LNCaP clone FGC (cell line): ENCODE data around the gene SERPINB6.
"Not testable (repeated sequence)": the region's sequence is repeated elsewhere in the genome, so short reads cannot be mapped to it uniquely, and the experiment has no call there.

ENCODE experiments used
- DNase-seq: peaks from one replicate; pipeline ENCODE4 v3.0.0-alpha.2; 2011; ENCODE audit warnings: low read depth
- H3K4me3 ChIP-seq: 2 replicates; pipeline ENCODE4 v1.5.1; 2011; ENCODE audit warnings: mild to moderate bottlenecking, low read depth, low read length, control low read depth
- TF ChIP-seq, protein P1 (sequence below): IDR thresholded peaks from 2 replicates; pipeline ENCODE4 v1.5.1; 2012; ENCODE audit warnings: mild to moderate bottlenecking; ENCODE audit not compliant: control insufficient read depth, insufficient read depth; ENCODE audit errors: extremely low read depth

The SERPINB6 gene

DNA sequence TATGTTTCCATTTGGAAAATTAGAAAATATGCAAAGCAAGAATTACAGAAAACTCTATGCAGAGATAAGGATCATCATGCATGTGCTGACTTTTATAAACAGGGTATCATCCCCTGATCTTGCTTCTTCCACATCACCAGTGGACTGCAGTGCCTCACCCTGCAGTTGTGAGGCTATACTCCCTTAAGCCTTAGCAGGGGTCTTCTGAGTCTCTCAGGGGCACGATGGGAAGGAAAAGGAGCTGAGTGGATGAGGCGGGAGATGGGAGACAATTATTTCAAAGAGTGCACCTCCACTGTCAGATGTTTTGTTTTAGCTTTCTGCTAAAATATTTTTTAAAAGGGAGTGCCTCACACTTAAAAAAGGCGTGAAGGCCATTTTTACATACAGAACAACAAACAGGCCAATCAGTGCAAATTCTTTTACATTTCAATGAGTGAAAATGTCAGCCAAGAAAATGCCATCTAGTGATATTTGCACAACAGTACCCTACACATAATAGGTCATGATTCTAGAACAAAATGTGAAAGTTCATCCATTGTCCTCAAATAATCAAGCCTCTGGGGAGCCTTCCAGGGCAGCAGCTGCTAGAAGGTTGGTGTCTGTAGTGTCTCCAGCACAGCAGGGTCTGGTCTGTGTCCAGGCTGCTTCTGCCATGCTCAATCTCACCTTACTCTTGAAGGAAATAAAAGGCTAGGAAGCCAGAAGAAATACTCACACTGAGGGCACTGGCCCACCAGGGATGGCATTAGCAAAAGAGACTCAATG is 55.0 kb downstream of the SERPINB6 start:
- no peak overlapping the region for H3K4me3 ChIP-seq
- TF ChIP-seq, protein P1, sequence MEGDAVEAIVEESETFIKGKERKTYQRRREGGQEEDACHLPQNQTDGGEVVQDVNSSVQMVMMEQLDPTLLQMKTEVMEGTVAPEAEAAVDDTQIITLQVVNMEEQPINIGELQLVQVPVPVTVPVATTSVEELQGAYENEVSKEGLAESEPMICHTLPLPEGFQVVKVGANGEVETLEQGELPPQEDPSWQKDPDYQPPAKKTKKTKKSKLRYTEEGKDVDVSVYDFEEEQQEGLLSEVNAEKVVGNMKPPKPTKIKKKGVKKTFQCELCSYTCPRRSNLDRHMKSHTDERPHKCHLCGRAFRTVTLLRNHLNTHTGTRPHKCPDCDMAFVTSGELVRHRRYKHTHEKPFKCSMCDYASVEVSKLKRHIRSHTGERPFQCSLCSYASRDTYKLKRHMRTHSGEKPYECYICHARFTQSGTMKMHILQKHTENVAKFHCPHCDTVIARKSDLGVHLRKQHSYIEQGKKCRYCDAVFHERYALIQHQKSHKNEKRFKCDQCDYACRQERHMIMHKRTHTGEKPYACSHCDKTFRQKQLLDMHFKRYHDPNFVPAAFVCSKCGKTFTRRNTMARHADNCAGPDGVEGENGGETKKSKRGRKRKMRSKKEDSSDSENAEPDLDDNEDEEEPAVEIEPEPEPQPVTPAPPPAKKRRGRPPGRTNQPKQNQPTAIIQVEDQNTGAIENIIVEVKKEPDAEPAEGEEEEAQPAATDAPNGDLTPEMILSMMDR: no peak
- no peak for DNase-seq

DNA sequence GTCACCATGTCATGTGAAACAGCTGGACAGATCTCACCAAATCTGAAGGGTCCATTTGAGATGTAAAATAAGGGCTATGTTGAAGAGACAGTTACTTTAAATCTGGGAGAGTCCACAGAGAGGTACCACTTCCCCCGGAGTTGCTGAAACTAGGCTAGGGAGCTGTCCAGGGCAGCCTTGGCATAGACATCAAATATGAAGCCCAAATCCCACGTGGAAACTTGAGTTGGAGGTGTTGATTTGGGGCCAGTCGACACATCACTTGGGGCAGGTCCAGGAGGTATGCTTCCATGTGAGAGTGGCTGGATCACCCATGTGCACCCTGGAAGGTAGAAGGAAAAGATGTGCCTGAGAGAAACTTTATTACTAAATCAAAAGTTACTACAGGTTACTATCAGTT is 56.2 kb downstream of the SERPINB6 start:
- TF ChIP-seq, protein P1: no peak
- H3K4me3 ChIP-seq: no peak overlapping the region
- no peak for DNase-seq

DNA sequence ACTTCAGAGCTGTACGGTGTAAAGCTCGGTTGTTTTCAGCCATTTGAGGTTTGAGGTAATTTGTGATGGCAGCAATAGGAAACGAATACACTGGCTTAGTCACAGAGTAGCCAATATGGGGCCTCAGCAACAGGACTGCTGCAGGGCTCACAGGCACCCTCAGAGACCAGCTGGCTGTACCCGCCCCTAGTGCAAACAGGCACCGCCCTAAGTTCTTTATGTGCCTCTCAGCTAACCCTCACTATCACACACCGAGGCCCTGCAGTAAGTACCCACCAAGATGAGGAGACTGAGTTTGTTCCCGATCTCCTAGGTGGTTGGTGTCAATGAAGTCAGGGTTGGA is 57.1 kb downstream of the SERPINB6 start:
- DNase-seq: no peak
- TF ChIP-seq, protein P1: no peak
- H3K4me3 ChIP-seq: no peak overlapping the region

DNA sequence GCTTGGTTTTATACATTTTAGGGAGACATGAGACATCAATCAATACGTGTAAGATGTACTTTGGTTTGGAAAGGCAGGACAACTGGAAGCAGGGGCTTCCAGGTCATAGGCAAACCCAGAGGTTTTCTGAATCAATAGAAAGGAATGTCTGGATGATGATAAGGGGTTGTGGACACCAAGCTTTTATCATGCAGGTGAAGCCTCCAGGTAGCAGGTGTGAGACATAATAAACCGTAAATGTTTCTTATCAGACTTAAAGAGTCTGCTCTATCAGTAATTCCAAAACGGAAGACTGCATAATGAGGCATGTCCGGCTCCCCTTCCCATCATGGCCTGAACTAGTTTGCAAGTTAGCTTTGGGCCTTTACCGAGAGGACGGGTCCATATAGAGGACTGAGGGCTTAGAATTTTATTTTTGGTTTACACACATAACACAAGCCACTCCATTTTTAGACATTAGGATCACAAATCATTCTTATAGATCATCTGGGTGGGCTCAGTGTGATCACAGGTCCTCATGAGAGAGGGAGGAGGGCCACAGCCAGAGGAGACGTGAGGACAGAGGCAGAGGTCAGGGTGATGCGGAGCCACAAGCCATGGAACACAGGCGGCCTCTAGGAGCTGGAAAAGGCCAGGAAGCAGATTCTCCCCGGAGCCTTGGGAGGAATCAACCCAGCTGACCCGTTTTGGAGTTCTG is 57.6 kb downstream of the SERPINB6 start:
- DNase-seq: no peak
- TF ChIP-seq, protein P1: no peak
- H3K4me3 ChIP-seq: no peak overlapping the region

DNA sequence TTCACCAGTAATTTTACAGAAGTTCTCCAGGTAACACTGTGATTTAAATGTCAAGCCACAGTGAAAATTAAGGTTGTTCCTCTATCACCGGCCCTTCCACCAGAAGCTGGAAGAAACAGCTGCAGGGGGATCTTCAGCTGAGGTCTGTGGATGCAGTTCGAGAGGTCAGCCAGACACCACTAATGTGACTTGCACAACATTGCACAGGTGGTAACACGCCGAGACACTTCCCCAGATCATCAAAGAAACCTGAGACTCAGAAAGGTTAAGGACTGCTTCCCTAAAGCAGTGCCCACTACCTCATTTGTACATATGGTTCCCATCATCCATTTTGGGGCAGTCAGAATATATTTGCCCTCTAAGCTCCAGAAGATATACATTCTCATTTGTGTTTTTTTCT is 60.2 kb downstream of the SERPINB6 start:
- DNase-seq: no peak
- H3K4me3 ChIP-seq: no peak overlapping the region
- TF ChIP-seq, protein P1: no peak

DNA sequence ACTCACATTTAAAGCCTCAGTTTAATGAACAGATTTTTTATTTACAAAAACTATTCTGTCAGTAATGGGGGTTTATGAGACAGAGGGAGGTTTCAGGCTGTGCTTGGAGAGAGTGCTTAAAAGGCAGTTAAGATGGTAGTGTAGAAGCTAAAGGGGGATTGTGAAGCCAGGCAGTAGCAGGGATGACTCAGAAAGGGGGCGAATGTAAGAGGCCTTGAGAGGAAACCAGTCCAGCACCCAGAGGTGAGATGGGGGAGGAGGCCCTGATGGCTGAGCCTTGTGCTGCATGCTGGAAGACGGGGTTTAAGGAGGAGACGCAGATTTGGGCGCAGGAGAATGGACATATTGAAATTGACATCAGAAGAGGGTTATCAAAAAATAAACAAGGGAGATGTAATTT is 61.6 kb downstream of the SERPINB6 start:
- no peak for DNase-seq
- no peak overlapping the region for H3K4me3 ChIP-seq
- TF ChIP-seq, protein P1: no peak

DNA sequence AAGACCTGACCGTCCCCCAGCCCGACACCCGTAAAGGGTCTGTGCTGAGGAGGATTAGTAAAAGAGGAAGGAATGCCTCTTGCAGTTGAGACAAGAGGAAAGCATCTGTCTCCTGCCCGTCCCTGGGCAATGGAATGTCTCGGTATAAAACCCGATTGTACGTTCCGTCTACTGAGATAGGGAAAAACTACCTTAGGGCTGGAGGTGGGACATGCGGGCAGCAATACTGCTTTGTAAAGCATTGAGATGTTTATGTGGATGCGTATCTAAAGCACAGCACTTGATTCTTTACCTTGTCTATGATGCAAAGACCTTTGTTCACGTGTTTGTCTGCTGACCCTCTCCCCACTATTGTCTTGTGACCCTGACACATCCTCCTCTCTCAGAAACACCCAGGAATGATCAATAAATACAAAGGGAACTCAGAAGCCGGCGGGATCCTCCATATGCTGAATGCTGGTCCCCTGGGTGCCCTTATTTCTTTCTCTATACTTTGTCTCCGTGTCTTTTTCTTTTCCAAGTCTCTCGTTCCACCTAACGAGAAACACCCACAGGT is 62.2 kb downstream of the SERPINB6 start:
- not testable (repeated sequence) for H3K4me3 ChIP-seq, DNase-seq

DNA sequence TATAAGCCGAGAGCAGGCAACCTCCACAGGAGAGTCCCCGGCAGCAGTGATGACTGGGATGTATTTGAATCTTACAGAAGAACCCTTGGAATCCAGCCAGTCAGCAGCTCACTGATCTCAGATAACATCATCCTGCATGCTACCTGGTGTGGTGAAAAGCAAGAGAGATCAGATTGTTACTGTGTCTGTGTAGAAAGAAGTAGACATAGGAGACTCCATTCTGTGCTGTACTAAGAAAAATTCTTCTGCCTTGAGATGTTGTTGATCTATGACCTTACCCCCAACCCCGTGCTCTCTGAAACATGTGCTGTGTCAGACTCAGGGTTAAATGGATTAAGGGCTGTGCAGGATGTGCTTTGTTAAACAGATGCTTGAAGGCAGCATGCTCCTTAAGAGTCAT is 62.9 kb downstream of the SERPINB6 start:
- peak; percentile 32 for DNase-seq

DNA sequence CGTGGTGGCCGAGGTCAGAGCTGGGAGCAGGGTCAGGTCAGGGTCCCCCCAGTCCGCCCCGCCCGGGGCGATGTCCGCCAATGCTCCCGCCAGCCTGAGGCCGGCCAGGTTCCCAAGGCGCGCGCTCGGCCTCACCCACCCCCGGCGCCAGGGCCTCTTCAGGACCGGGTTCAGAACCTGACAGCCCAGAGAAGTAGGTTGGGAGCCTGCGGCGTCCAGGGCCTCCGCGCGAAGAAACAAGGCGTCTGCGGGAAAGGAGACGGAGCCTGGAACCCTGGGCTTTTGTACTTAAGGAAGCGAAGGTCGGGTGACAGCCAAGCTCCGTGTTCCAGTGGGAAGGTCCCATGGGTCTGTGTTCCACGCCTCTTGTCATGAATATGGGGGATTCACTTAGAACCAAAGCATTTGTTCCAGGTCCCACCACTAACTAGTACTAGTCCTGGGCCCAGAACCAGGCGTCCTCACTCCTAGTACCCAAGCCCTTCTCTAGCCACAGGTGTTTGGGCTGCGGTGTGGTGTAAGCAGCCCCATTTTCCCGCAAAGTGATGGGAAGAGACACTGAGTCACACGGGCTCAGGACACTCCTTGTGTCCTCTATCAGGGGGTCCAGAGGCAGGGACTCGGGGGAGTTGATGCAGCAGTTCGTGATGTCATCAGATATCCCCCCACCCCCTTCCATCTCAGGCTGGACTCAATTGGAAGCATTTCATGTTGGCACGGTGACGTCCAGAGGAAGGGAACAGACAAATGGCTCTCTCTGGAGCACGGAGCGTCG is 67.8 kb downstream of the SERPINB6 start:
- DNase-seq, H3K4me3 ChIP-seq: not testable (repeated sequence)

More for the DNA sequence above, 62.9 kb downstream of the SERPINB6 start:
- not testable (repeated sequence) for H3K4me3 ChIP-seq
